HL-60 (cell line): ENCODE measurements around the gene WDR70.

Source experiments
- POLR2AphosphoS5 ChIP-seq: IDR thresholded peaks from 2 replicates; pipeline ENCODE4 v1.6.1; 2012; ENCODE audit warnings: low read depth
- SPI1 ChIP-seq: IDR thresholded peaks from 2 replicates; pipeline ENCODE4 v1.6.1; 2012; ENCODE audit warnings: low read depth, mild to moderate bottlenecking, borderline replicate concordance
- TF ChIP-seq, protein P1 (sequence below): IDR thresholded peaks from one replicate; pipeline ENCODE4 v1.5.1; 2011; ENCODE audit warnings: low read length, control low read depth, inconsistent platforms; ENCODE audit not compliant: insufficient read depth
- TF ChIP-seq, protein P2 (sequence below): IDR thresholded peaks from 2 replicates; pipeline ENCODE4 v1.6.1; 2012; ENCODE audit warnings: low read depth; ENCODE audit not compliant: insufficient replicate concordance

DNA sequence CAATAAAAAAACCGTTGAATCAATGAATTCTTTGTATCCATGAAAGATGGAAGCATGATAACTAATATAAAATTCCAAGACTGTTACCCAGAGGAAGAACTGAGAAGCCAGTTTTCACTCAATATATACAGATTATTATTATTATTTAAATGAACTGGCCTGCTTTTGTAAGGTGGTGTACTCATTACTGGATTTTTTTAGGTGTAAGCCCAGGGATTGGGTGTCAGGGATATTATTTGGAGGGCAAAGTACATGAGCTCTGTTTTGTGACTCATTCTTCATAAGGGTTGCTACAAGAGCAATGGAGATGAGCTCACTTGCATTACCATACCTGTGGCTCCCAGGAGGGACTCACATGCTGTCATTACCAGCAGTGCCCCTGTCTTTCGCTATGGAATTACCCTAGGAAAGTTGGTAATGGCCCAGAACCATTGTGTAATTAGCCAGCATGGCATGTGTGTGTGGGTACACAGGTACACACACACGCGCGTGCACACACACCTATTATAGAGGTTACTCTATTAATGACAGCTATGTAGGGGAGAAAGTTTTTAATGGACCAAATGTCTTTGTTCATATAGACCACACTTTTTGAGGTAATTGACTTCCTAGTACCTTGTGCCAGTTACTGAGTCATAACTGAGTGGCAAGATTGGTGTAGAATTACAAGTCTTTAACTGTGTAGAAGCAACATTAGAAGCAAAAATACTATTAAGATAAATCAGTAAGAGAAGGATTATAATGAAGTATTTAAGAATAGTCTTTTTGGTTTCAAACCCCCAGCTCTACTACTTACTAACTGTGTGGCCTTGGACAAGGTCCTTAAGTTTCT lies 317.3 kb downstream of the WDR70 start:
- TF ChIP-seq, protein P1, sequence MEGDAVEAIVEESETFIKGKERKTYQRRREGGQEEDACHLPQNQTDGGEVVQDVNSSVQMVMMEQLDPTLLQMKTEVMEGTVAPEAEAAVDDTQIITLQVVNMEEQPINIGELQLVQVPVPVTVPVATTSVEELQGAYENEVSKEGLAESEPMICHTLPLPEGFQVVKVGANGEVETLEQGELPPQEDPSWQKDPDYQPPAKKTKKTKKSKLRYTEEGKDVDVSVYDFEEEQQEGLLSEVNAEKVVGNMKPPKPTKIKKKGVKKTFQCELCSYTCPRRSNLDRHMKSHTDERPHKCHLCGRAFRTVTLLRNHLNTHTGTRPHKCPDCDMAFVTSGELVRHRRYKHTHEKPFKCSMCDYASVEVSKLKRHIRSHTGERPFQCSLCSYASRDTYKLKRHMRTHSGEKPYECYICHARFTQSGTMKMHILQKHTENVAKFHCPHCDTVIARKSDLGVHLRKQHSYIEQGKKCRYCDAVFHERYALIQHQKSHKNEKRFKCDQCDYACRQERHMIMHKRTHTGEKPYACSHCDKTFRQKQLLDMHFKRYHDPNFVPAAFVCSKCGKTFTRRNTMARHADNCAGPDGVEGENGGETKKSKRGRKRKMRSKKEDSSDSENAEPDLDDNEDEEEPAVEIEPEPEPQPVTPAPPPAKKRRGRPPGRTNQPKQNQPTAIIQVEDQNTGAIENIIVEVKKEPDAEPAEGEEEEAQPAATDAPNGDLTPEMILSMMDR = no peak
- TF ChIP-seq, protein P2, sequence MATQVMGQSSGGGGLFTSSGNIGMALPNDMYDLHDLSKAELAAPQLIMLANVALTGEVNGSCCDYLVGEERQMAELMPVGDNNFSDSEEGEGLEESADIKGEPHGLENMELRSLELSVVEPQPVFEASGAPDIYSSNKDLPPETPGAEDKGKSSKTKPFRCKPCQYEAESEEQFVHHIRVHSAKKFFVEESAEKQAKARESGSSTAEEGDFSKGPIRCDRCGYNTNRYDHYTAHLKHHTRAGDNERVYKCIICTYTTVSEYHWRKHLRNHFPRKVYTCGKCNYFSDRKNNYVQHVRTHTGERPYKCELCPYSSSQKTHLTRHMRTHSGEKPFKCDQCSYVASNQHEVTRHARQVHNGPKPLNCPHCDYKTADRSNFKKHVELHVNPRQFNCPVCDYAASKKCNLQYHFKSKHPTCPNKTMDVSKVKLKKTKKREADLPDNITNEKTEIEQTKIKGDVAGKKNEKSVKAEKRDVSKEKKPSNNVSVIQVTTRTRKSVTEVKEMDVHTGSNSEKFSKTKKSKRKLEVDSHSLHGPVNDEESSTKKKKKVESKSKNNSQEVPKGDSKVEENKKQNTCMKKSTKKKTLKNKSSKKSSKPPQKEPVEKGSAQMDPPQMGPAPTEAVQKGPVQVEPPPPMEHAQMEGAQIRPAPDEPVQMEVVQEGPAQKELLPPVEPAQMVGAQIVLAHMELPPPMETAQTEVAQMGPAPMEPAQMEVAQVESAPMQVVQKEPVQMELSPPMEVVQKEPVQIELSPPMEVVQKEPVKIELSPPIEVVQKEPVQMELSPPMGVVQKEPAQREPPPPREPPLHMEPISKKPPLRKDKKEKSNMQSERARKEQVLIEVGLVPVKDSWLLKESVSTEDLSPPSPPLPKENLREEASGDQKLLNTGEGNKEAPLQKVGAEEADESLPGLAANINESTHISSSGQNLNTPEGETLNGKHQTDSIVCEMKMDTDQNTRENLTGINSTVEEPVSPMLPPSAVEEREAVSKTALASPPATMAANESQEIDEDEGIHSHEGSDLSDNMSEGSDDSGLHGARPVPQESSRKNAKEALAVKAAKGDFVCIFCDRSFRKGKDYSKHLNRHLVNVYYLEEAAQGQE = no peak
- TF ChIP-seq SPI1 (no peak), POLR2AphosphoS5 (no peak)
